Lower leg skin (tissue), 4 donors: ENCODE results near the gene DDX24. TPM values are rescaled to one million over a fixed set of nuclear protein-coding genes. Genes with fewer than 3 reads are reported as not detected.

ENCODE experiments used
- DNase-seq, 2 donors: peaks; one replicate each; pipeline ENCODE4 v3.0.0-alpha.2; 2019; ENCODE audit warnings: low spot score in 2 of 2
- H3K4me3 ChIP-seq: fragments of 200-600 bp; sonication (generic); 2 replicates; pipeline ENCODE4 v1.5.1; 2017; ENCODE audit warnings: mild to moderate bottlenecking, low read depth; ENCODE audit not compliant: poor library complexity, severe bottlenecking
- POLR2A ChIP-seq, 2 donors: fragments of 450-650 bp; IDR thresholded peaks; one replicate each; pipeline ENCODE4 v1.6.1; 2016 to 2017; ENCODE audit warnings: antibody characterized with exemption in 2 of 2, mild to moderate bottlenecking in 1 of 2, moderate library complexity in 1 of 2
- whole genome bisulfite sequencing, 2 donors: methylation state at CpG; one replicate each; pipeline ENCODE4 v1.1.5; 2018; 5-methylcytosine and 5-hydroxymethylcytosine counted together
- intact Hi-C: fragments of 100-400 bp; cut with DNase I; formaldehyde crosslinking; loops from one replicate; pipeline ENCODE4 v1.15.0; 2023; ENCODE audit warnings: low total_unique reads
- total RNA-seq, 4 donors: library from RNA; depleted of rRNA; stranded (reverse); fragments of >200 nt; gene quantifications; one replicate each; pipeline ENCODE4 v1.1.0, GENCODE V29; 2016
- TF ChIP-seq, protein P1 (sequence below), 3 donors: fragments of 450-650 bp; IDR thresholded peaks; one replicate each; pipeline ENCODE4 v1.5.1; 2016; ENCODE audit warnings: antibody characterized with exemption in 3 of 3, mild to moderate bottlenecking in 3 of 3, moderate library complexity in 2 of 3

Gene DDX24
- total RNA-seq, 4 donors from 2014 or later: 91.7 to 132 (median 102) TPM

DNA sequence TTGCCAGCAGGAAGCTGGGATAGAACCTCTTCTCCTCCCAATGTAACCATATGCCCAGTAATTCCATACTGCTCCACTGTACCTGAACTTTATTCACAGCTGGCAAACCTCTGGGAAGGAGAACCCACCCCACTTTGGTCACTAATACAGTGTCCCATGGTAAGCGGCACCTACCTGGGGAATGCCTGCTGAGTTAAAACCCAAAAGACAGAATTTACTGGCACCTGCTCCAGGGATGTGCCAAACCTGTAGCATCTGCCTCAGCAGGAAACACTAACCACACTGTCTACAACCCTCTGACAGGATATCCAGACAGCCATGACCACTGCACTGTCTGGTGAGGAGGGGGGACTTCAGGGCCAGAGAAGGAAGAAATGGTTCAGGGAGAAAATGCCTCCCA lies 26.6 kb downstream of the DDX24 start:
- peak in 1 of 2 donors; percentile 6 for DNase-seq
- intact Hi-C loops: no loop called here

DNA sequence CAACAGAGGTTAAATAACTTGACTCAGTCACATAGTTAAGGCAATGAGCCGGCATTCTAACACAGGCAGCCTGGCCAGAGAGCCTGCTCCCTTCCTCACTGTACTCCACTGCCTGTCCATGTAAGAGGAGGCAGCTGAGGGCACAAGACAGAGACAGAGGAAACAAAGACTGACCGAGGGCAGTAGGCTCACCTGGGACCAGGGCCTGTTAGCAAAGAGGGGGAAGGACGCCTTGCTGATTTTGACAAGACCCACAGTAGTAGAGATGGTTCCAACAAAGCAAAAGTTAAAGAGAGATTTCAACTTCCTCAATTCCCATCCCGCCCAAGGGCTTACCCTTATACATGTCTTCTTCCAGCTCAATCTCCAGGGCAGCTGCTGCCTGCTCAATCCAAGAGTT lies 28.3 kb downstream of the DDX24 start:
- intact Hi-C loops: no loop called here
- DNase-seq: peak; percentile 4 to 76
- TF ChIP-seq POLR2A (IDR thresholded peaks at IDR 0.05): no peak
- TF ChIP-seq, protein P1, sequence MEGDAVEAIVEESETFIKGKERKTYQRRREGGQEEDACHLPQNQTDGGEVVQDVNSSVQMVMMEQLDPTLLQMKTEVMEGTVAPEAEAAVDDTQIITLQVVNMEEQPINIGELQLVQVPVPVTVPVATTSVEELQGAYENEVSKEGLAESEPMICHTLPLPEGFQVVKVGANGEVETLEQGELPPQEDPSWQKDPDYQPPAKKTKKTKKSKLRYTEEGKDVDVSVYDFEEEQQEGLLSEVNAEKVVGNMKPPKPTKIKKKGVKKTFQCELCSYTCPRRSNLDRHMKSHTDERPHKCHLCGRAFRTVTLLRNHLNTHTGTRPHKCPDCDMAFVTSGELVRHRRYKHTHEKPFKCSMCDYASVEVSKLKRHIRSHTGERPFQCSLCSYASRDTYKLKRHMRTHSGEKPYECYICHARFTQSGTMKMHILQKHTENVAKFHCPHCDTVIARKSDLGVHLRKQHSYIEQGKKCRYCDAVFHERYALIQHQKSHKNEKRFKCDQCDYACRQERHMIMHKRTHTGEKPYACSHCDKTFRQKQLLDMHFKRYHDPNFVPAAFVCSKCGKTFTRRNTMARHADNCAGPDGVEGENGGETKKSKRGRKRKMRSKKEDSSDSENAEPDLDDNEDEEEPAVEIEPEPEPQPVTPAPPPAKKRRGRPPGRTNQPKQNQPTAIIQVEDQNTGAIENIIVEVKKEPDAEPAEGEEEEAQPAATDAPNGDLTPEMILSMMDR (IDR thresholded peaks at IDR 0.05): no peak
- WGBS, 2 donors: 93 to 96% methylated on average over 4 of the region's 4 CpGs
- H3K4me3 ChIP-seq: no peak overlapping the region

More for the DNA sequence above, 26.6 kb downstream of the DDX24 start:
- TF ChIP-seq POLR2A (IDR thresholded peaks at IDR 0.05): no peak
- TF ChIP-seq, protein P1 (IDR thresholded peaks at IDR 0.05): no peak
- no peak overlapping the region for H3K4me3 ChIP-seq
- WGBS, 2 donors: 92 to 100% methylated on average over 1 of the region's 1 CpG

DNA sequence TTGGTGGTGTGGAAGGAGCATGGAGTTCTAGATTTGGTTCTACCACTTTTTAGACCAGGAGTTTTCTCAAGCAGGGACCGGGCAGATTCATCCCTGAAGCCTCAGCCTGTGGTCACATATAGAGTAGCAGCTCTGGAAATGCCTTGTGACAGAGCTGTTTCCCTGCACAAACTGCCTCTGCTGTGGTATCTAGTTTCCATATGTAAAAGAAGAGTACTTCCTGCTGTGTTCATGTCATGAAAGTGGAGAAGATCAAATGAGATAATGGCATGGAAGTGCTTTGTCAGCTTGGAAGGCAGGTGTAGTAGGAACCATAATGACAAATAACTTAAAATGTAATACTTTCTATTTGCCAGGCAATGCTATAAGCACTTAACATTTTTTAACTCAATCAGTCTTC lies 28.8 kb downstream of the DDX24 start:
- TF ChIP-seq, protein P1 (IDR thresholded peaks at IDR 0.05): no peak
- TF ChIP-seq POLR2A (IDR thresholded peaks at IDR 0.05): no peak
- 89 to 100% methylated on average over 1 of the region's 1 CpG for WGBS, 2 donors
- intact Hi-C loops: no loop called here
- H3K4me3 ChIP-seq: no peak overlapping the region
- DNase-seq: no peak

DNA sequence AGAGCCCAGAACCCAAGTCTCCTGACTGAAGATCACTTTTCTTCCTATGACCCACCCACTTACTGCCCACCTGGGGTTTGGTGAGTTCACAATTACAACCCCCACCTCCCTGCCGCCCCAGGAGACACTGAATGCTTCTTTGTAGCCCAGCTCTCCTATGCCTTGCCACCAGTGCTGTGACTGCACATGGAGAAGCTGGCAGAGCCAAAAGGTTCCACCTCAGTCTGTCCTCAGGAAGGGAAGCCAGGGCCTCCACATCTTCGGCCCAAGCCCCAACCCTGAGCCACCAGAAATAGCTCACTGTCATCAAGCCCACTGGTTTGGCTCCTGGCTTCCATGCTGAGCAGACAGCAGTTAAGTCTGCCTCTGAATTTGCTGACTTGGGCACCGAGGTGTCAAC lies 29.2 kb downstream of the DDX24 start:
- intact Hi-C loops: no loop called here
- peak in 1 of 2 donors; percentile 9 for DNase-seq
- no peak overlapping the region for H3K4me3 ChIP-seq
- WGBS, 2 donors: 94 to 98% methylated on average over 3 of the region's 3 CpGs
- TF ChIP-seq POLR2A (IDR thresholded peaks at IDR 0.05): no peak
- TF ChIP-seq, protein P1 (IDR thresholded peaks at IDR 0.05): no peak

DNA sequence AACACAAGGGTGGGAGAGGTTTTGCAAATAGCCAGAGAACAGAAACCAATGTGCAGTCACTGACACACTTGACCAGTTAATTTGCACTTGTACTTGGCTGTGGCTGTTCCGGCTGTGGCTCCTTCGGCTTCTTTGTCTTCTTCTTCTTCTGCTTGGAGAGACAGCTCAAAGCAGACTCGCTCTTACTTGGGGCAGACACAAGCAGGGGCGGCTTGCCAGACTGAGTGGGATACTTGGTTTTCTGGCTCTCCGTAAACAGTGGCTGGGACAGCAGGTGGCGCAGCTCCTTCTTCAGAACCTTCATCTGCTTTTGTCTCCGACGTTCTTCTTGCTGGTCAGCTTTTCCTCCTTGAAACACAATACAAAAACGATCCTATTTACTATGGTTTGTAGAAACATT lies 29.9 kb downstream of the DDX24 start:
- no peak overlapping the region for H3K4me3 ChIP-seq
- no peak for TF ChIP-seq POLR2A (IDR thresholded peaks at IDR 0.05)
- TF ChIP-seq, protein P1 (IDR thresholded peaks at IDR 0.05): no peak
- intact Hi-C loops: no loop called here
- peak; percentile 13 to 73 for DNase-seq
- 68 to 72% methylated on average over 9 of the region's 9 CpGs for WGBS, 2 donors

DNA sequence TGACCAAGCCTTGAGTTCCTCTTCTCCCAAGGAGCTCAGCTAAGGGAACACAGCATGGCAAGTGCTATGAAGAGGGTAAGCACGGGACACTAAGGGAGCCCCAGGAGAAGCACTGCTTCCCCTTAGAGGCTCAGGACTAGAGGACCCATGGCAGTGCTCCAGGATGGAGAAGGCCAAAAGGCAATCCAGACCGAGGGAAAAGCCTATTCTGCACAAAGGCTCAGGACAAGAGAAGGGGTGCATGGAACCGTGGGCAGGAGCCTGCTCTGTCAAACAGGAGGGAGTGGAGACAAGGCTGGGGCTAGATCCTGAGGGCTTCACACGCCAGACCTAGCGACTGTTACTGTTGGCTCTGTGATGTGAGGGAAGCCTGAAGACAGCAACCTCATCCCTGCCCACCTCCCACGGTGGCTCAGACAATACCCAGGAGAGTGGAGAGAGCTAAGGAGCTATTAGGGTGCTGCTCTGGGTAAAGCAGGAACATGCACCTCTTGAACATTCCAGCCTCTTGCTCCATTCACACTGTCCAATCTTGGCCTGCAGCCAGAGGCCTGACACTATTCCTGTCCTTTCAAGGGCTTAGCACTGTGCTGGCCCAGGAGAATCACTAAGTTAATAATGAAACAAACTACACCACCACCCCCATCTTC lies 30.6 kb downstream of the DDX24 start:
- no peak overlapping the region for H3K4me3 ChIP-seq
- peak in 1 of 2 donors; percentile 74 for DNase-seq
- intact Hi-C loops: no loop called here
- TF ChIP-seq, protein P1 (IDR thresholded peaks at IDR 0.05): no peak
- TF ChIP-seq POLR2A (IDR thresholded peaks at IDR 0.05): no peak
- 85 to 89% methylated on average over 6 of the region's 6 CpGs for WGBS, 2 donors
